Sigmoid colon (tissue), 7 donors: ENCODE data around the gene MTMR4. TPM values are rescaled to one million over a fixed set of nuclear protein-coding genes. Genes with fewer than 3 reads are reported as not detected.

Experiments used
- DNase-seq: peaks from one replicate; pipeline ENCODE4 v3.0.0-alpha.2; 2019
- H3K27ac ChIP-seq, 4 donors: fragments of 200-600 bp; sonication (generic); one replicate each; pipeline ENCODE4 v1.5.1; 2016 to 2019; ENCODE audit warnings: mild to moderate bottlenecking in 1 of 4
- H3K27me3 ChIP-seq, 3 donors: fragments of 200-600 bp; sonication (generic); one replicate each; pipeline ENCODE4 v1.5.1; 2019; ENCODE audit warnings: mild to moderate bottlenecking in 1 of 3
- H3K36me3 ChIP-seq, 4 donors: fragments of 200-600 bp; sonication (generic); one replicate each; pipeline ENCODE4 v1.5.1; 2016 to 2019
- H3K4me1 ChIP-seq, 4 donors: fragments of 200-600 bp; sonication (generic); one replicate each; pipeline ENCODE4 v1.5.1; 2017 to 2019
- H3K4me3 ChIP-seq, 4 donors: fragments of 200-600 bp; sonication (generic); one replicate each; pipeline ENCODE4 v1.5.1; 2017 to 2019; ENCODE audit warnings: mild to moderate bottlenecking in 2 of 4, moderate library complexity in 1 of 4
- H3K9me3 ChIP-seq, 4 donors: fragments of 200-600 bp in 3 of 4; sonication (generic) in 3 of 4; one replicate each; pipeline versions ENCODE4 v1.5.1 to v1.6.1; 2013 to 2019
- CTCF ChIP-seq, 4 experiments: fragments of 450-650 bp in 3 of 4; fragments of 200-600 bp in 1 of 4; IDR thresholded peaks; one replicate each; pipeline ENCODE4 v1.5.1; 2016 to 2019; ENCODE audit warnings: antibody characterized with exemption in 4 of 4, mild to moderate bottlenecking in 3 of 4, moderate library complexity in 2 of 4
- EP300 ChIP-seq, 4 donors: sonication (generic); formaldehyde crosslinking; IDR thresholded peaks; one replicate each; pipeline ENCODE4 v1.6.1; 2017; ENCODE audit warnings: antibody characterized with exemption in 4 of 4
- POLR2A ChIP-seq, 2 donors: fragments of 450-650 bp; IDR thresholded peaks; one replicate each; pipeline ENCODE4 v1.6.1; 2016; ENCODE audit warnings: antibody characterized with exemption in 2 of 2, mild to moderate bottlenecking in 2 of 2, moderate library complexity in 2 of 2
- POLR2AphosphoS5 ChIP-seq, 4 donors: sonication (generic); formaldehyde crosslinking; IDR thresholded peaks; one replicate each; pipeline ENCODE4 v1.6.1; 2017; ENCODE audit warnings: antibody characterized with exemption in 4 of 4
- WGBS, 2 donors: extraction: QIAGEN DNeasy Blood & Tissue Kit; methylation state at CpG; one replicate each; pipeline ENCODE4 v1.1.7; 2013; 5-methylcytosine and 5-hydroxymethylcytosine counted together
- intact Hi-C: fragments of 100-400 bp; cut with DNase I; formaldehyde crosslinking; loops from one replicate; pipeline ENCODE4 v1.15.1; 2023
- polyA plus RNA-seq, 3 donors: library from polyadenylated mRNA; stranded (reverse); fragments of 200-250 nt; gene quantifications; one replicate each; pipeline ENCODE4 v1.2.3, GENCODE V29; 2013
- total RNA-seq, 4 donors: library from RNA; depleted of rRNA; stranded (reverse); fragments of >200 nt; gene quantifications; one replicate each; pipeline ENCODE4 v1.1.0, GENCODE V29; 2016
- donor health status: healthy with polysubstance abuse.
- donor health status: Bipolar disorder and iron deficiency.
- donor health status: healthy.

The MTMR4 gene
- total and polyA plus RNA-seq, 7 donors = 6.0 to 28.5 (median 22.6) TPM

GRCh38 chr17:58541249-58541648 is 26.8 kb upstream of the MTMR4 start:
- intact Hi-C loops = no loop called here
- Histone ChIP-seq H3K36me3 (no peaks in the 10 kb centered on the region), H3K27me3 (peaks cover 0 to 4% (median 0%) of the 10 kb centered on the region in 3 donors), H3K4me1 (no peaks in the 10 kb centered on the region), H3K4me3 (no peak overlapping the region), H3K27ac (no peak overlapping the region), H3K9me3 (no peaks in the 10 kb centered on the region)
- DNase-seq = no peak
- 92 to 93% methylated on average over 2 of the region's 2 CpGs for WGBS, 2 donors
- TF ChIP-seq CTCF (IDR thresholded peaks at IDR 0.05) = no peak
- TF ChIP-seq POLR2AphosphoS5 (IDR thresholded peaks at IDR 0.05) = no peak
- TF ChIP-seq EP300 (IDR thresholded peaks at IDR 0.05) = no peak
- TF ChIP-seq POLR2A (IDR thresholded peaks at IDR 0.05) = no peak

- no peaks in the 10 kb centered on the region for H3K36me3 ChIP-seq
- H3K27ac ChIP-seq = no peak overlapping the region
- peaks cover 0 to 6% (median 0%) of the 10 kb centered on the region in 3 donors for H3K27me3 ChIP-seq
- no peaks in the 10 kb centered on the region for H3K9me3 ChIP-seq
- no peak for TF ChIP-seq POLR2AphosphoS5 (IDR thresholded peaks at IDR 0.05)
- TF ChIP-seq EP300 (IDR thresholded peaks at IDR 0.05) = no peak
- TF ChIP-seq POLR2A (IDR thresholded peaks at IDR 0.05) = no peak
- no peak for TF ChIP-seq CTCF (IDR thresholded peaks at IDR 0.05)
- H3K4me3 ChIP-seq = no peak overlapping the region
- H3K4me1 ChIP-seq = no peaks in the 10 kb centered on the region
- DNase-seq = no peak
- intact Hi-C loops = no loop called here
Observed at GRCh38 chr17:58539698-58540097, 25.3 kb upstream of the MTMR4 start.

- H3K36me3 ChIP-seq = no peaks in the 10 kb centered on the region
- WGBS, 2 donors = 77 to 89% methylated on average over 6 of the region's 6 CpGs
- peaks cover 0 to 6% (median 0%) of the 10 kb centered on the region in 3 donors for H3K27me3 ChIP-seq
- intact Hi-C loops = no loop called here
- H3K9me3 ChIP-seq = no peaks in the 10 kb centered on the region
- H3K4me3 ChIP-seq = no peak overlapping the region
- no peak overlapping the region for H3K27ac ChIP-seq
- no peak for TF ChIP-seq POLR2AphosphoS5 (IDR thresholded peaks at IDR 0.05)
- TF ChIP-seq POLR2A (IDR thresholded peaks at IDR 0.05) = no peak
- TF ChIP-seq CTCF (IDR thresholded peaks at IDR 0.05) = no peak
- TF ChIP-seq EP300 (IDR thresholded peaks at IDR 0.05) = no peak
- DNase-seq = no peak
- H3K4me1 ChIP-seq = no peaks in the 10 kb centered on the region
Observed at GRCh38 chr17:58538811-58539409, 24.5 kb upstream of the MTMR4 start.

GRCh38 chr17:58537266-58537665 is 22.8 kb upstream of the MTMR4 start:
- no peak for TF ChIP-seq CTCF (IDR thresholded peaks at IDR 0.05)
- TF ChIP-seq POLR2A (IDR thresholded peaks at IDR 0.05) = no peak
- TF ChIP-seq EP300 (IDR thresholded peaks at IDR 0.05) = no peak
- TF ChIP-seq POLR2AphosphoS5 (IDR thresholded peaks at IDR 0.05) = no peak
- 58 to 78% methylated on average over 4 of the region's 4 CpGs for WGBS, 2 donors
- H3K36me3 ChIP-seq = no peaks in the 10 kb centered on the region
- H3K27ac ChIP-seq = no peak overlapping the region
- H3K4me3 ChIP-seq = no peak overlapping the region
- peaks cover 0 to 6% (median 4%) of the 10 kb centered on the region in 4 donors for H3K4me1 ChIP-seq
- H3K27me3 ChIP-seq = peaks cover 0 to 6% (median 0%) of the 10 kb centered on the region in 3 donors
- intact Hi-C loops = no loop called here
- peak; percentile 29 for DNase-seq
- no peaks in the 10 kb centered on the region for H3K9me3 ChIP-seq

- no peaks in the 10 kb centered on the region for H3K36me3 ChIP-seq
- 88 to 90% methylated on average over 3 of the region's 3 CpGs for WGBS, 2 donors
- no peaks in the 10 kb centered on the region for H3K9me3 ChIP-seq
- H3K4me1 ChIP-seq = peaks cover 0 to 9% (median 7%) of the 10 kb centered on the region in 4 donors
- peak; percentile 34 for DNase-seq
- TF ChIP-seq POLR2AphosphoS5 (IDR thresholded peaks at IDR 0.05) = no peak
- no peak for TF ChIP-seq EP300 (IDR thresholded peaks at IDR 0.05)
- no peak for TF ChIP-seq POLR2A (IDR thresholded peaks at IDR 0.05)
- TF ChIP-seq CTCF (IDR thresholded peaks at IDR 0.05) = no peak
- H3K27me3 ChIP-seq = peaks cover 0 to 6% (median 0%) of the 10 kb centered on the region in 3 donors
- no peak overlapping the region for H3K27ac ChIP-seq
- no peak overlapping the region for H3K4me3 ChIP-seq
- intact Hi-C loops = no loop called here
Observed at GRCh38 chr17:58536542-58536941, 22.1 kb upstream of the MTMR4 start.
